IPS-20b (cell line): Measurements from ENCODE around the gene COL6A2.
"Not testable (repeated sequence)": the region's sequence is repeated elsewhere in the genome, so short reads cannot be mapped to it uniquely, and the experiment has no call there.

Source experiments
- H3K27ac ChIP-seq: one replicate; pipeline ENCODE4 v1.5.1; 2013; ENCODE audit warnings: low read length
- H3K27me3 ChIP-seq: 2 replicates; pipeline ENCODE4 v1.6.1; 2013; ENCODE audit warnings: mild to moderate bottlenecking, low read length, inconsistent platforms; ENCODE audit not compliant: insufficient read depth
- H3K36me3 ChIP-seq: 2 replicates; pipeline ENCODE4 v1.6.1; 2013; ENCODE audit warnings: low read depth, mild to moderate bottlenecking, inconsistent platforms, low read length, moderate library complexity; ENCODE audit not compliant: insufficient read depth
- H3K4me1 ChIP-seq: 2 replicates; pipeline ENCODE4 v1.6.1; 2013; ENCODE audit warnings: mild to moderate bottlenecking, control low read depth, inconsistent platforms, low read length, moderate library complexity; ENCODE audit not compliant: insufficient read depth
- H3K4me3 ChIP-seq: 2 replicates; pipeline ENCODE4 v1.5.1; 2013; ENCODE audit warnings: mild to moderate bottlenecking, low read length, inconsistent platforms
- H3K9ac ChIP-seq: 2 replicates; pipeline ENCODE4 v1.6.1; 2013; ENCODE audit warnings: low read depth, mild to moderate bottlenecking, inconsistent platforms, low read length, moderate library complexity
- H3K9me3 ChIP-seq: 2 replicates; pipeline ENCODE4 v1.6.1; 2013; ENCODE audit warnings: mild to moderate bottlenecking, low read depth, low read length, inconsistent platforms; ENCODE audit not compliant: insufficient read depth

Gene COL6A2

DNA sequence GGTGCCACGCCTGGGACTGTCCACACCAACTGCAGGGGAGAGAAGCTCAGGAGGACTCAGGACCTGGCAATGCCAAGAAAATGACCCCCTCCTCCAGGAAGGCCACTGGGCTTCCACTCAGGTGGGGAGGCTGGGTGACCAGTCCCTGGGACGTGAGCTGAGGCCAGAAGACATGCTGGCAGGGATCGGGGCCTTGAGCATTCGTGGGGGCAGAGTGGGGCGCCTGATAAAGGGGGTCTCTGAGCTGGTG lies 15.3 kb upstream of the COL6A2 start:
- no peaks in the 10 kb centered on the region for H3K27me3 ChIP-seq
- H3K9ac ChIP-seq, result no peak overlapping the region
- H3K4me1 ChIP-seq, result no peaks in the 10 kb centered on the region

DNA sequence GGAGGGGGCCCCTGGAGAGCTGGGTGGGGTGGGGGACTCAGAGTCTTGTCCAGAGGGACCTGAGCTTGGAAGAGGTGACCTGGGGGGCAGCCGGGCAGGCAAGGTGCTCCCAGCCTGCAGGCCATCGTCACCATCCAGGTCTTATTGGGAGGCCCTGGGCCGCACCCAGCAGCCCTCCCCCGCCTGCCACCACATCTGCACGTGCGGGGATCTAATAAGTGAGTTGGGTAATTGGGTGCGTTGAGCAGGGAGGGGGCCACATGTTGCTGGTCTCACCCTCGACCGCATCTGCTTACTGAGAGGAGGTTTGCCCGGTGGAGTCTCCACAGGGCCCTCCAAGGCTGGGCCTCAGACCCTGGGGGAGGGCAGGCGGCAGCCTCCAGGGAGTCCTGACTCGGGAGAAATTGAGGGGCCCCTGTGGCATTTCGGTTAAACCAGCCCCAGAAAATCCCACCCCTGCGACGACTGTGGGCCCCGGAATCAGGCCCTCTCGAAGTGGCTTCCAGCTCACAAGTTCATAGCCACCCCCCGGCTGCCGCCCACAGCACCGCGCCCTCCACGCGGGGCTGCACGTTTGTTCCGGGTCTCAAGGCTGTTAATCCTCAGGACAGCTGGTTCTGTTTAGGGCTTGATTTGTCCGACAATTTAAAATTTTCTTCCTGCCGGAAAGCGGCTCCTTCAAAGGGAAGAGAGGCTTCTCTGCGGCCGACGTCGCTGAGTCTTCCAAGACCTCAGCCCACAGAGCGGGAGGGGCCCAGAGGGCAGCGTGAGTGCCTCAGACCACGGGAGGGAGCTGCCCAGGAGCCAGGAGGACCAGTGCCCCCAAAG lies 14.7 kb upstream of the COL6A2 start:
- no peak overlapping the region for H3K9ac ChIP-seq
- H3K27me3 ChIP-seq, result no peaks in the 10 kb centered on the region
- H3K4me1 ChIP-seq, result no peaks in the 10 kb centered on the region
- H3K27ac ChIP-seq, result no peak overlapping the region
- H3K36me3 ChIP-seq, result no peaks in the 10 kb centered on the region
- no peaks in the 10 kb centered on the region for H3K9me3 ChIP-seq
- no peak overlapping the region for H3K4me3 ChIP-seq

More for the DNA sequence above, 15.3 kb upstream of the COL6A2 start:
- no peak overlapping the region for H3K27ac ChIP-seq
- H3K4me3 ChIP-seq, result no peak overlapping the region
- H3K36me3 ChIP-seq, result no peaks in the 10 kb centered on the region
- no peaks in the 10 kb centered on the region for H3K9me3 ChIP-seq

DNA sequence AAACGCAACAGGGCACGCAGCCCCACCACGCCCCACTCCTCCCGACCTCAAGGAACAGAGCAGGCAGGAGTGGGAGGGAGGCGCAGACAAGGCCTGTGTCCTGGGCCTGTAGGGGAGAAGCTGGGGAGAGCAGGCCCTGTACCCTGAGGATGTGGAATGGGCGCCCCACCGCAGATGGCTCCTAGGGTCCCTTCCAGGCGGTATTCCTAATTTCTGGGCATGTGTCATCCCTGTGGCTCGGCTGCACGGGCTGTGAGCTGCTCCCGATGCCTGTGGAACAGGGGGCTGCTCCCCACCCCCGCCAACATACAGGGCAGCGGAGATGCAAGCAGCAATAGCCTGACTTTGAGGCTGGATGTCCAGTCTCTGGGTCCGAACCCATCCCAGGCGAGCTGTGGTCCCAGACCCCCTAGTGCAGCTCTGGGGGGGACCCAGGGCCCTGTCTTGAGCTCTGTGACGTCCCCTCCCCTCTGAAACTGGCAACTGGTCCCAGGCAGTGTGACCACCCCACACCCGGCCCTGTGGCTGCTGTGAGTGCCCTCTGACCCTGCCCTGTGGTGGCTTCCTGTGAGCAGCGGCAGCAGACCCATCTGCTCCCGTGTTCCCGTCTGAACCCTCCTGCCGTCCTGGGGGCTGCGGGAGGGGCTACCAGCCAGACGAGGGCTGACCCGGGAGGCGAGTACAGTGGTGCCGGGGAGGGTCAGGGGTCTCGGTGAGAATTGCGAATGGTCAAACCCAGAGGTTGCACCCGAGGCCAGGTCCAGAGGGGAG lies 13.9 kb upstream of the COL6A2 start:
- no peaks in the 10 kb centered on the region for H3K36me3 ChIP-seq
- H3K4me3 ChIP-seq, result no peak overlapping the region
- no peak overlapping the region for H3K27ac ChIP-seq
- H3K9ac ChIP-seq, result no peak overlapping the region
- no peaks in the 10 kb centered on the region for H3K27me3 ChIP-seq
- no peaks in the 10 kb centered on the region for H3K4me1 ChIP-seq
- no peaks in the 10 kb centered on the region for H3K9me3 ChIP-seq

DNA sequence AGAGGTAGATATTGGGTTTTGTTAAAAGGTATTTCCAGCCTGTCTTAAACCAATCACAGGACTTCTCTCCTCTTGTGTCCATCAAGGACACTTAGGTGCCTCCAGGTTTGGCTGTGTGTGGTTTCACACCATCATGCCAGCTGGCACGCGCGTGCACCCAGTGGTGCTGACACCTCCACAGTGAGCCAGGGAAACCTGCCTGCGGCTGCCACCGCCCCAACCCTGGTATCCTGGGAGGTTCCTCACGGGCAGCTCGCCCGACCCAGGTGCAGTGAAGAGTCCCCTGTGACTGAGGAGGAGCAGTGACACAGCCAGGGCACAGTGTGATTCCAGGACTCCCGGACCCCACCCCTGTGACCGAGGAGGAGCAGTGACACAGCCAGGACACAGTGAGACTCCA lies 13.2 kb upstream of the COL6A2 start:
- Histone ChIP-seq H3K9ac (no peak overlapping the region), H3K4me1 (no peaks in the 10 kb centered on the region), H3K4me3 (no peak overlapping the region), H3K9me3 (no peaks in the 10 kb centered on the region), H3K36me3 (no peaks in the 10 kb centered on the region), H3K27ac (no peak overlapping the region), H3K27me3 (no peaks in the 10 kb centered on the region)

DNA sequence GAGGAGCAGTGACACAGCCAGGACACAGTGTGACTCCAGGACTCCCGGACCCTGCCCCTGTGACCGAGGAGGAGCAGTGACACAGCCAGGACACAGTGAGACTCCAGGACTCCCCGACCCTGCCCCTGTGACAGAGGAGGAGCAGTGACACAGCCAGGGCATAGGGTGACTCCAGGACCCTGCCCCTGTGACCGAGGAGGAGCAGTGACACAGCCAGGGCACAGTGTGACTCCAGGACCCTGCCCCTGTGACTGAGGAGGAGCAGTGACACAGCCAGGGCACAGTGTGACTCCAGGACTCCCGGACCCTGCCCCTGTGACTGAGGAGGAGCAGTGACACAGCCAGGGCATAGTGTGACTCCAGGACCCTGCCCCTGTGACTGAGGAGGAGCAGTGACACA lies 12.7 kb upstream of the COL6A2 start:
- H3K27ac ChIP-seq, H3K9ac ChIP-seq, H3K27me3 ChIP-seq, H3K36me3 ChIP-seq, H3K4me1 ChIP-seq, H3K4me3 ChIP-seq, H3K9me3 ChIP-seq: not testable (repeated sequence)

DNA sequence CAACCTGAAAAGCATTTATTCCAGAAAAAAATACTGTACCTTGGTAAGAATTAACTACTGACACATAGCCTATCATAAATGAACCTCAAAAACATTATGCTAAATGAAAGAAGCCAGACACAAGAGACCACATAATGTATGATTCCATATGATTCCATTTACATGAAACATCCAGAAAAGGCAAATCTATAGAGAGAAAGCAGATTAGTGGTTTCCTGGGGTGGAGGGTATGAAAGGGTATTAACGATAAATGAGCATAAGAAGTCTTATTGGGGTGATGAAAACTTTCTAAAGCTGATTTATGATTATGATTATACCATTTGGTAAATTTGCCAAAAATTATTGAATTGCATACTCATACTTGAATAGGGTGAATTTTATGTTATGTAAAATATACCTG lies 10.3 kb upstream of the COL6A2 start:
- peaks cover 17% of the 10 kb centered on the region for H3K9me3 ChIP-seq
- no peaks in the 10 kb centered on the region for H3K36me3 ChIP-seq
- H3K27ac ChIP-seq, result no peak overlapping the region
- no peak overlapping the region for H3K9ac ChIP-seq
- no peaks in the 10 kb centered on the region for H3K4me1 ChIP-seq
- no peaks in the 10 kb centered on the region for H3K27me3 ChIP-seq
- no peak overlapping the region for H3K4me3 ChIP-seq

DNA sequence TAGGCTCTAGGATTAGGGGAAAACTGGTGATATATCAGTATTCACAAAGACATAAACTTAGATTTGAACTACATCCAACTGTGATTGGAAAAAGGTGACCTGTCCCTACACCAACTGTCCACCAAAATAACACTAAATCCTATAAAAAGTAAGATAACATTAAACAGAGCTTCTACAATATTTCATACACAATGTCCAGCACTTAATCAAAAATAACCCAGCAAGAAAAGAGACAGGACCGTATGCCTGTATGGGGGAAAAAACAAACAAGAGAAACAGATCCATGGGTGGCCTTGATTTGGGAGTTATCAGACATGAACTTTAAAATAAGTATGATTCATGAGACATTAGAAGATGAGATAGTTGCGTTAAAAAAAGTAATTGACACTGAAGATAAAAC lies 9.7 kb upstream of the COL6A2 start:
- H3K27me3 ChIP-seq, result no peaks in the 10 kb centered on the region
- H3K9me3 ChIP-seq, result peaks cover 23% of the 10 kb centered on the region
- no peaks in the 10 kb centered on the region for H3K4me1 ChIP-seq
- no peak overlapping the region for H3K27ac ChIP-seq
- H3K36me3 ChIP-seq, result no peaks in the 10 kb centered on the region
- H3K9ac ChIP-seq, result no peak overlapping the region
- no peak overlapping the region for H3K4me3 ChIP-seq

DNA sequence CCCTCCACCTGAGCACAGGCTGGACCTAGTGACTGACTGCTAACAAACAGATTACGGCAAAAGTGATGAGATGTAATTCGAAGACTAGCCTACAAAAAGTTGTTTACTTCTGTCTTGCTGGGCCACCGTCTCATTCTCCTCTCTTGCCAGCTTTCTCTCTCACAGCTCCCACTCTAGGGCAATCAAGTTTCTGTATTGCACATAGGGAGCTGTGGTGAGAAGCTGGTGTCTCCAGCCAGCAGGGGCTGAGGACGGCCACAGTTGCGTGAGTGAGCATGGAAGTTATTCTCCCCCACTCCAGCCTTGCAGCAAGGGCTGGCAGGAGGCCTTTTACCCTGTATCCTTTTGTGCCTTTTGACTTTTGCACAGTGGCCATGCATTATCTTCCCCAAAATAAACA lies 8.6 kb upstream of the COL6A2 start:
- no peak overlapping the region for H3K4me3 ChIP-seq
- no peaks in the 10 kb centered on the region for H3K36me3 ChIP-seq
- no peaks in the 10 kb centered on the region for H3K4me1 ChIP-seq
- H3K27me3 ChIP-seq, result no peaks in the 10 kb centered on the region
- H3K9me3 ChIP-seq, result peaks cover 28% of the 10 kb centered on the region
- no peak overlapping the region for H3K9ac ChIP-seq
- H3K27ac ChIP-seq, result no peak overlapping the region

DNA sequence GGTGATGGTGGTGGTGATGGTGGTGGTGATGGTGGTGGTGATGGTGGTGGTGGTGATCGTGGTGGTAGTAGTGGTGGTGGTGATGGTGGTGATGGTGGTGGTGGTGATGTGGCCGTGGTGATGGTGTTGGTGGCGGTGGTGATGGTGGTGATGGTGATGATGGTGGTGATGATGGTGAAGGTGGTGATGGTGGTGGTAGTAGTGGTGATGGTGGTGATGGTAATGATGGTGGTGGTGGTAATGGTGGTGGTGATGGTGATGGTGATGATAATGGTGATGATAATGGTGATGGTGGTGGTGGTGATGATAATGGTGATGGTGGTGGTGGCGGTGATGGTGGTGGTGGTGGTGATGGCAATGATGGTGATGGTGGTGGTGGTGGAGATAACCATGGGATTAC lies 6.8 kb upstream of the COL6A2 start:
- Histone ChIP-seq H3K36me3 (no peaks in the 10 kb centered on the region), H3K4me3 (no peak overlapping the region), H3K27ac (no peak overlapping the region), H3K9me3 (peaks cover 28% of the 10 kb centered on the region), H3K4me1 (no peaks in the 10 kb centered on the region), H3K9ac (no peak overlapping the region), H3K27me3 (peaks cover 2% of the 10 kb centered on the region; the same call in 1 of the 2 replicates)

DNA sequence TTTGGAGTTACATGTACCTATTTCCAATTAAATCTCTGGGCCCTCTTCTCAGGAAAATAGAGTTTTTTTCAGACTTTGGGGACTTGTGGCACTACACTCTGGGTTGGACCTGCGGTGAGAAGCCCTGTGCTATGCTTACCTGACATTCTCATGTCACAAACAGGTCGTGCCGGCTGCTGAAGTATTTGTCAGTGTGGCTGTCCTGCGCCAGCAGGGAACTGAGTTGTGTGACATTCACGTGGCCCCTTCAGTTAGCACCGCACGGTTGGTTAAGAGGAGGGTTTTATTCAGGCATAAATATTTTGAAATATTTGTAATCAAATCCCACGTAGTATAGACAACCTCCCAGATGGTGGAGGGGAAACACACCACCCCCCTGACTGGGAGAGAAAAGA lies 6.3 kb upstream of the COL6A2 start:
- Histone ChIP-seq H3K4me3 (no peak overlapping the region), H3K36me3 (no peaks in the 10 kb centered on the region), H3K27ac (no peak overlapping the region), H3K9me3 (peaks cover 28% of the 10 kb centered on the region), H3K4me1 (no peaks in the 10 kb centered on the region), H3K27me3 (peaks cover 7% of the 10 kb centered on the region), H3K9ac (no peak overlapping the region)

DNA sequence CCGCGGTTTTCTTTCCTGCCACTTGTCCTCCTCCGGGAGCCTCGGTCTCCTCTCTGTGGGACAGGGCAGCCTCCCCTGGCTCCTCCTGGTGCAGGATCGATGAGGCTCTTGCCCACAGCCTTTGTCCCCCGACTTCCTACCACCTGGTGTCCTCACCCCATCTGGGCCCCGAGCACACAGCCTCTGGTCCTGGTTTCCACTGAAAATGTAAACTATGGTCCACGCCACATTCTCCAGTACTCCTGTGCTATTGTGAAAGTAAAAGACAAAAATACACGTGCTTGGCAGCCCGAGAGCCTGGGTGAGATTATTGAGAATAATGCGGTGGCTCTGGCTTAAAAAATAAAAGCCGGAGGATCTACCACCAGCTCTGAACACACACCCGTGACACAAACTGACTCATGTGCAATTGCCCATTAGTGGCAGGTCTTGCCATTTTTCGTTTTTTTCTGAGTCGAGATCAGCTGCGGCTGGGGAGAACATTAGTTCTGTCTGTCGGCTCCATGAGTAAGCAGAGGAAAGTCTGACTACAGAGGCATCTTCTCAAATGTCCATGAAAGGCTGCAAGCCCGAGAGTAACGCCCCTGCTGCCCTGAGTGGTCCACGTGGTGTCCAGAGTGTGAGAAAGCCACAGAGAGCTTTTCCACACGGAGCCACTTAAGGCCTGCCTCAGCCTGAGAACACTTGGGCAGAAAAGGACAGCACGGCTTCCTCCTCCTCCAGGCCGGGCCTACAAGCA lies 5.7 kb upstream of the COL6A2 start:
- H3K4me3 ChIP-seq, result no peak overlapping the region

More for the DNA sequence above, 5.7 kb upstream of the COL6A2 start:
- peaks cover 28% of the 10 kb centered on the region for H3K9me3 ChIP-seq
- H3K27ac ChIP-seq, result no peak overlapping the region
- H3K36me3 ChIP-seq, result no peaks in the 10 kb centered on the region
- no peaks in the 10 kb centered on the region; the same call in 1 of the 2 replicates for H3K4me1 ChIP-seq
- H3K9ac ChIP-seq, result no peak overlapping the region
- peaks cover 12% of the 10 kb centered on the region for H3K27me3 ChIP-seq
